ENCODE data around the gene LGR5. TPM values are rescaled to one million over a fixed set of nuclear protein-coding genes. Genes with fewer than 3 reads are reported as not detected.

LGR5 gene
- total RNA-seq, 1 donor from 2014 or later = 1.5 TPM

DNA sequence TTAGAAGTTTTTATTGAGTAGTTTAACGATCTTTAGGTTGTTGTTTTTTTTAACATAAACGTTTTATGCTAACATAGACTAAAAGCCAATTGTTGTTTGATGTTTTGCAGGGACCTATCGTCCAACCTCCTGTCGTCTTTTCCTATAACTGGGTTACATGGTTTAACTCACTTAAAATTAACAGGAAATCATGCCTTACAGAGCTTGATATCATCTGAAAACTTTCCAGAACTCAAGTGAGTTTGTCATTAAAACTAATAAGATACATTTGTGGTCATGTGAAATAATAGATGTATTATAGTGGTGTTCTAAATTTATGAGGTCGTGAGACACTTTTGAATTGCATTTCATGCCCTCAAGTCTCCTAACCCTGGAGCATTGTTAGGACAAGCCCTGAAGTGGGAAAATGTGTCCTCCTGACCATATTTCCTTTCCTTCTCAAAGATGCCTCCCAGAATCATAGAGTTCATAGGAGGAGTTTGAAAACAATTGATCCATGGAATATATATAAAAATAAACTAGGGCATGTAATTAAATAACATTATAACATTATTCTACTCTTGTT lies 139.2 kb downstream of the LGR5 start:
- no peak for DNase-seq (ENCODE audit: low spot score in 2 of 2)
- Histone ChIP-seq H3K27ac (no peak overlapping the region), H3K9me3 (no peaks in the 10 kb centered on the region), H3K4me1 (no peaks in the 10 kb centered on the region), H3K36me3 (no peaks in the 10 kb centered on the region), H3K4me3 (no peak overlapping the region), H3K27me3 (no peaks in the 10 kb centered on the region)
- TF ChIP-seq, protein P1, sequence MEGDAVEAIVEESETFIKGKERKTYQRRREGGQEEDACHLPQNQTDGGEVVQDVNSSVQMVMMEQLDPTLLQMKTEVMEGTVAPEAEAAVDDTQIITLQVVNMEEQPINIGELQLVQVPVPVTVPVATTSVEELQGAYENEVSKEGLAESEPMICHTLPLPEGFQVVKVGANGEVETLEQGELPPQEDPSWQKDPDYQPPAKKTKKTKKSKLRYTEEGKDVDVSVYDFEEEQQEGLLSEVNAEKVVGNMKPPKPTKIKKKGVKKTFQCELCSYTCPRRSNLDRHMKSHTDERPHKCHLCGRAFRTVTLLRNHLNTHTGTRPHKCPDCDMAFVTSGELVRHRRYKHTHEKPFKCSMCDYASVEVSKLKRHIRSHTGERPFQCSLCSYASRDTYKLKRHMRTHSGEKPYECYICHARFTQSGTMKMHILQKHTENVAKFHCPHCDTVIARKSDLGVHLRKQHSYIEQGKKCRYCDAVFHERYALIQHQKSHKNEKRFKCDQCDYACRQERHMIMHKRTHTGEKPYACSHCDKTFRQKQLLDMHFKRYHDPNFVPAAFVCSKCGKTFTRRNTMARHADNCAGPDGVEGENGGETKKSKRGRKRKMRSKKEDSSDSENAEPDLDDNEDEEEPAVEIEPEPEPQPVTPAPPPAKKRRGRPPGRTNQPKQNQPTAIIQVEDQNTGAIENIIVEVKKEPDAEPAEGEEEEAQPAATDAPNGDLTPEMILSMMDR (IDR thresholded peaks at IDR 0.05) = no peak
- intact Hi-C loops (cut with DNase I) = no loop called here

DNA sequence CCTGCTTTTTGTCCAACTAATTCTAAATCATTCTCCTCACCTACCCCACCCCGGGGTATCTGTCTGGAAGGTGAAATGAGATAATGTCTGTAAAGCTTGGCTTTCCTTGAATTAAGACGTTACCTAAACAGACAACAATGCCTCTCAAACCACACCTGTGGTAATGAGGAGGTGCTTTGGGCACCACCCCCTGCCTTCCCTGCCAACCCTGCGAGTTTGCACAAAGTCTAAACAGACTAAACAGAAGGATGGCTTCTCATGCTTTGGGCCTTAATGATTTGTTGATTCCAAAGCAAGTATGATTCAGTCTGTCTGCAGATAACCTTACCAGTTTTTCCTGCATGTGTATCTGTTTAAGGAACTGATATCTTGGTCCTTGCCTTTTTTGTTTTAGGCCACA lies 141.6 kb downstream of the LGR5 start:
- TF ChIP-seq, protein P1 (IDR thresholded peaks at IDR 0.05) = no peak

DNA sequence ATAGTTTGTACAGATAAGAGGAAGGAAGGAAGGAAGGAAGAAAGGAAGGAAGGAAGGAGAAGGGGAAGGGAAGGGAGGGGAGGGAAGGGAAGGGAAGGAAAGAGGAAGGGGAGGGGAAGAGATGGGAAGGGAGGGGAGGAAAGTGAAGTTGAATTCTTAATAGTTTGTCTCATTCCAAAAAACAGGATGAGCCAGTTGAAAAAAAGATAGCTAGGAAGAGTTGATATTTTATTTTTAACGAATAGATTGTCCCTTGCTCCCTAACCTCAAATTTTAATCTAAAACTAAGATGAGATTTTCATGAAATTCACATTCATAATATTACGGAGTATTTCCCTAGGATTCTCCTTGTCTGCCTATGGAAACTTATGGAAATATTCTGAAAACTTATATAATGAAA lies 143.3 kb downstream of the LGR5 start:
- H3K27ac ChIP-seq = no peak overlapping the region
- TF ChIP-seq, protein P1 (IDR thresholded peaks at IDR 0.05) = no peak

More for the DNA sequence above, 141.6 kb downstream of the LGR5 start:
- H3K36me3 ChIP-seq = no peaks in the 10 kb centered on the region
- no peak overlapping the region for H3K4me3 ChIP-seq
- no peaks in the 10 kb centered on the region for H3K27me3 ChIP-seq
- H3K4me1 ChIP-seq = no peaks in the 10 kb centered on the region
- no peak overlapping the region for H3K27ac ChIP-seq
- no peaks in the 10 kb centered on the region for H3K9me3 ChIP-seq
- intact Hi-C loops (cut with DNase I) = no loop called here
- DNase-seq (ENCODE audit: low spot score in 2 of 2) = no peak

DNA sequence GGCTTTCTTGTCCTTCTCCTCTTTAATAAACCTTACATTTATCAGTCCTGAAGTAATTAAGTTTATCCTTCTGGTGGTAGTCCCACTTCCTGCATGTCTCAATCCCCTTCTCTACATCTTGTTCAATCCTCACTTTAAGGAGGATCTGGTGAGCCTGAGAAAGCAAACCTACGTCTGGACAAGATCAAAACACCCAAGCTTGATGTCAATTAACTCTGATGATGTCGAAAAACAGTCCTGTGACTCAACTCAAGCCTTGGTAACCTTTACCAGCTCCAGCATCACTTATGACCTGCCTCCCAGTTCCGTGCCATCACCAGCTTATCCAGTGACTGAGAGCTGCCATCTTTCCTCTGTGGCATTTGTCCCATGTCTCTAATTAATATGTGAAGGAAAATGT lies 144.8 kb downstream of the LGR5 start:
- Histone ChIP-seq H3K4me3 (no peak overlapping the region), H3K27me3 (no peaks in the 10 kb centered on the region), H3K27ac (no peak overlapping the region), H3K4me1 (no peaks in the 10 kb centered on the region), H3K9me3 (no peaks in the 10 kb centered on the region), H3K36me3 (no peaks in the 10 kb centered on the region)
- DNase-seq (ENCODE audit: low spot score in 2 of 2) = no peak
- TF ChIP-seq, protein P1 (IDR thresholded peaks at IDR 0.05) = no peak
- intact Hi-C loops (cut with DNase I) = no loop called here

More for the DNA sequence above, 143.3 kb downstream of the LGR5 start:
- intact Hi-C loops (cut with DNase I) = no loop called here
- H3K36me3 ChIP-seq = no peaks in the 10 kb centered on the region
- H3K4me1 ChIP-seq = no peaks in the 10 kb centered on the region
- no peak for DNase-seq (ENCODE audit: low spot score in 2 of 2)
- no peak overlapping the region for H3K4me3 ChIP-seq
- no peaks in the 10 kb centered on the region for H3K27me3 ChIP-seq
- H3K9me3 ChIP-seq = no peaks in the 10 kb centered on the region

DNA sequence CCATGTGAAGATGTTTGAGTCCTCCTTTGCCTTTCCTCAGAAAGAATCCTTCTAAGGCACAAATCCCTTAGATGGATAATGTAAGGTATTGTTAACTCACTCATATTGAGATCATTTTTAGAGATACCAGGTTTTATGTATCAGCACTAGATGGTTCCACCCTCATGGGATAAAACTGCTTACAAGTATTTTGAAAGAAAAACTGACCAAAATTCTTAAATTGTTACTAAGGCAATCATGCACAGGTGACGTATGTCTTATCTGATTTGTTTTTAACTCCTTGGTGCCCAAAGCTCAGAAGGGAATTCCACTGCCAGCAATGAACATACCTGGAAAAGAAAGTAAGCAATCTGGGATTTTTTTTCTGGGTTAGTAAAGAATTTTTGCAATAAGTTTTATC lies 145.6 kb downstream of the LGR5 start:
- TF ChIP-seq, protein P1 (IDR thresholded peaks at IDR 0.05) = no peak
- H3K27ac ChIP-seq = no peak overlapping the region
- DNase-seq (ENCODE audit: low spot score in 2 of 2) = no peak
- no peak overlapping the region for H3K4me3 ChIP-seq
- intact Hi-C loops (cut with DNase I) = no loop called here
- no peaks in the 10 kb centered on the region for H3K4me1 ChIP-seq
- H3K27me3 ChIP-seq = no peaks in the 10 kb centered on the region
- no peaks in the 10 kb centered on the region for H3K9me3 ChIP-seq
- H3K36me3 ChIP-seq = no peaks in the 10 kb centered on the region

DNA sequence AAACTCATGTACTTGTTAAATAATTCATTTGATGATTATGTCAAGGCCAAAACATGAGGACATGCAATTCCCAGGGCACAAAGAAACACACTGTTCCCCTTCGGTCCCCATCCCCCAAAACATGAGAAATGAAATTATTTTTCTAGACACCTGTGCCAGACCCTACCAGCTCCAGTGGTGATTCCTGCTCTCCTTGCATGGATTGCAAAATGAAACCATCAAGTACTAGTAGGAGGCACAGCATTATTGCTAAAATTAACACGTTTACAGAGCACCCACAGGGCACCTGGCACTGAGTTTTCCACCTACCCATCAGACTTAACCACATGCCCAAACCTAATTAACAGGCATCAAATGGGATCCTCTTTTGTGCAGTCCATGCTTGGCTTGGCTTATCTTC lies 147.4 kb downstream of the LGR5 start:
- no peak overlapping the region for H3K27ac ChIP-seq
- H3K27me3 ChIP-seq = no peaks in the 10 kb centered on the region
- TF ChIP-seq, protein P1 (IDR thresholded peaks at IDR 0.05) = no peak
- no peaks in the 10 kb centered on the region for H3K36me3 ChIP-seq
- no peaks in the 10 kb centered on the region for H3K4me1 ChIP-seq
- no peak for DNase-seq (ENCODE audit: low spot score in 2 of 2)
- intact Hi-C loops (cut with DNase I) = no loop called here
- H3K4me3 ChIP-seq = no peak overlapping the region
- no peaks in the 10 kb centered on the region for H3K9me3 ChIP-seq

All from ascending aorta (tissue), 2 donors.